HG02610 (cell line): Measurements from ENCODE around the gene VWA5B1.

Experiments used
- ATAC-seq: cut with Tn5 transposase; IDR thresholded peaks from one replicate; pipeline ENCODE4 v1.9.1; 2021; ENCODE audit warnings: mild to moderate bottlenecking, moderate library complexity; ENCODE audit not compliant: unreplicated experiment

Gene VWA5B1

GRCh38 chr1:20359451-20360330 lies 69.0 kb downstream of the VWA5B1 start:
- no peak for ATAC-seq

DNA sequence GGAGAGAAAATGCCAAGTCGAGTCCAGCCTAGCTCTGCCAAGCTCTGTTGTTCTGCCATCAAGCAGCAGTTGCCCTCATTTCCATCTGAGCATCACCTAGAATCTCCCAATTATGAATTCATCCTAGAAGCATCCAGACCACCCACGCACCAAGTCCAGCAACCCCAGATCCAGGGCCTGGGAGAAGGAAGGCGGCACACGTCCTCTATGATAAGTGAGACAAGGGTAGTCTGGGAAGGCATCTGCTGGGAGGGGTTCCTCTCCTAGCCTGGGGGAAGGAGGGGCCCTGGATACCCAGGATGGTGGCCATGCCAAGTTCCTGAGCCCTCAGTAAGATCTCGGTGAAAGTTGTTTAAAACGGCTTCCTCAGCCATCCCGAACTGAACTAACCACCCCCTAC lies 70.7 kb downstream of the VWA5B1 start:
- ATAC-seq, result no peak

GRCh38 chr1:20361805-20362381 lies 71.2 kb downstream of the VWA5B1 start:
- no peak for ATAC-seq

DNA sequence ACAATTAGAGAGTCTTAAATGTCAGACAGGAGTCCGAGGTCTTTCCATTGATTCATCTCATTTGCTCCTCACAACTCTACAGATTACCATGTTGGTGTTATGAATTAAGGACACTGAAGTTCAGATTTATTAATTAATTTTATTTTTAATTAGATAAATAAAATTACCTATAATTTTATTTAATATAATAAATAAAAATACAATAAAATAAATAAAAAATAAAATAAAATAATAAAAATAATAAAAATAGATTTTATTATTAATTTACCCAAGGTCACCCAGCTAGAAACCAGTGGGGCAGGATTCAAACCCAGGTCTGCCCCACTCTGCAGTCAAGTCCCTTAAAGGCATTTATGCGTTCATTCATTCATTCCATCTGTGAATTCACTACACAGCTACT lies 72.2 kb downstream of the VWA5B1 start:
- ATAC-seq, result no peak

DNA sequence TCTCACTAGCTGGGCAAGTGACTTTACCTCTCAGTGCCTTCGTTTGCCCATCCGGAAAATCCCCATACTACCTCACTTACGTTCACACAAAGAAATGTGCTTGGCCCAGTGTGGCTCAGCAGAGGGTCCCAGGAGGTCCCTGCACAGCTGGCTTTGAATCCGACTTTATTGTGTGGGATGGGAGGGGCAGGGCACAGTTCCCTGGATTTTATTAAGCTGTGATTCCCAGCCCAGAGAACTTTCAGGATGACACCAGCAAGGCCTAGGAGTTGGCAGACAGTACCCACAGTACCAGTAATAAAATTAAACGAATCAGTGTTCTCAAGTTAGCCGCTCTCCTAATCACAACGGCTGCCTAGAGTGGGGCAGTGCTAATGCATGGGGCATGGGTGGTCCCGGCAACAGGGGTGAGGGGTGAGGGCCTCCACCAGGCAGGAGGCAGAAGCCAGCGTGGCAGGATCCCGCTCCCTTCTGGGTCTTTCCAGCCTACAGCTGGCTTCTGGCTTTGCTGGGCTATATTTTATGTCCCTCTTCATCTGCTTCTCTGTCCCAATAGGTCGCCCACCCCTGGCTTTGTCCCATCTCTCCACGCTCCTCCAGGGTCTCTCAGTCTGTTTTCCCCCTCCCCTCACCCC lies 74.9 kb downstream of the VWA5B1 start:
- ATAC-seq, result no peak

DNA sequence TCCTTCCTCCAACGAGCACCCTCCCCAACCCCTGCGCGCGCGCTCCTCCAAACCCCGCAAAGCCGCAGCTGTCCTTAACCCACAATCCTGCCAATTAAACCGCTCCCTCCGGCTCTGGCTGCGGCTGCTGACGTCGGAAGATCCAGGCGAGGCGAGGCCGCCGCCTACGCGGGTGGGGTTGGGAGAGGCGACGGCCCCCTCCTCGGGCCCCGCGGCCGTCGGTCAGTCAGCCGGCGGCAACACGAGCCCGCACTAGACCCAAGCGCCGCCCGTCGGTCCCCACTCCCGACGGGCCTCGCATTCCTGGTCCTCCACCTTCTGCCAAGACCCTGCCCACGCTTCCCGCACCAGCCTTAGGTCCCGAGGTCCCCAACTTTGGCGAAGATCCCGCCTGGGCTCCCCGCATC lies 75.4 kb downstream of the VWA5B1 start:
- no peak for ATAC-seq

- ATAC-seq, result no peak
These were observed 75.9 kb downstream of the VWA5B1 start for GRCh38 chr1:20366463-20367115.

DNA sequence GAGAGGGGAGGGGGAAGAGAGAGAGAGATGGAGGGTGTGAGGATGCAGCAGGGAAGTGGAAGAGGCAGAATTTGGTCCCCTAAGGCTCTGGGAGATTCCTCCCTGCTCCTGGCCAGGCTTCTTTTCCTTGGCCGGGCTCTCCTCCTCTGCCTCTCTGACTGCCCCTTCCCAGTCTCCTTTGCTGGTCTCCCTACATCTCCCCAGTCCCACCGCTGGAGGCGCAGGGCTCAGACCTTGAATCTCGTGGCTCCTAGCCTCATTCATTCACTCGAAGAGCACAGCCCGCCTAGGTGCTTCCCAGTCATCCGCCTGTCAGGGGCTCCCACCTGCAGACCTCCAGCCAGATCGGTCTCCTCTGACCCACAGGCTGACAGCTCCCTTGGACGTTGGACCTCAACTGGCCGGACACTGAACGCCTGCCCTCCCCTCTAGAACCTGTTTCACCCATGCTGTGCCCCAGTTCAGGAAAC lies 76.5 kb downstream of the VWA5B1 start:
- ATAC-seq, result no peak

- ATAC-seq, result no peak
These were observed 77.0 kb downstream of the VWA5B1 start for GRCh38 chr1:20367626-20368025.

GRCh38 chr1:20368866-20369470 lies 78.3 kb downstream of the VWA5B1 start:
- ATAC-seq, result no peak

GRCh38 chr1:20370698-20371097 lies 80.0 kb downstream of the VWA5B1 start:
- ATAC-seq, result no peak

DNA sequence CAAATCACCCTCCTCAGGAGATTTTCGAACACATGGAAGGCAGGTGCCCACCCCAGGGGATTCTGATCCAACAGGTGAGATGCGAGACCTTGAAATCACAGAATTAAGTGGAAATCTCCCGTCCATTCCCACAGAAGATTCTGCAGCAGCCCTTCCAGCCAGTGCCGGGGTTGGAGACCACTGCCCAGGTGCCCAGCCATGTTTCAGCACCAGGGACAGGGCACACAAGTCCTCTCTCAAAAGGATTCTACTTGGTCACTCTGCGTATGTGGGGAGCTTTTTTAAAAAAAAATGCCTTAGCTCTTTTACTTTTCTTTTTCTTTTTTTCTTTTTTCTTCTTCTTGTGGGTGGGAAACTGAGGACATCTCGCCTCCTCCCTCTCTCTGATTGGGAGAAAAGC lies 80.7 kb downstream of the VWA5B1 start:
- no peak for ATAC-seq

GRCh38 chr1:20371883-20372282 lies 81.2 kb downstream of the VWA5B1 start:
- ATAC-seq, result no peak

DNA sequence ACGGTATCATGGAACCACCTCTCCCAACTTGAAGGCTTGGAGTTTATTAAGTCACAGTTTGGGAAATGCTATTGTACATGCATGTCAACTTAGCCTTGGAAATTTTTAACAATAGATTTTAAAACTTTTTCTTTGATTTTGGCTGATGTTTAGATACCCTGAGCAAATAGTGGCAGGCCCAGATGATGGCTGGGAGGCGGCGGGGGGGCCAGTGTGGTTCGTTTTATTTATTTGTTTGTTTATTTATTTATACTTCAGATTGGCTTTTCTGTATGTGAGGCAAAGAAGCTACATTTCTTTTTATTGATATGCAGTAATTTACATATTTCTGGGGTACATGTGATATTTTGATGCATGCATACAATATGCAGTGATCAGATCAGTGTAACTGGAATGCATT lies 82.0 kb downstream of the VWA5B1 start:
- no peak for ATAC-seq

GRCh38 chr1:20373286-20373685 lies 82.6 kb downstream of the VWA5B1 start:
- no peak for ATAC-seq

GRCh38 chr1:20373764-20374163 lies 83.1 kb downstream of the VWA5B1 start:
- no peak for ATAC-seq

DNA sequence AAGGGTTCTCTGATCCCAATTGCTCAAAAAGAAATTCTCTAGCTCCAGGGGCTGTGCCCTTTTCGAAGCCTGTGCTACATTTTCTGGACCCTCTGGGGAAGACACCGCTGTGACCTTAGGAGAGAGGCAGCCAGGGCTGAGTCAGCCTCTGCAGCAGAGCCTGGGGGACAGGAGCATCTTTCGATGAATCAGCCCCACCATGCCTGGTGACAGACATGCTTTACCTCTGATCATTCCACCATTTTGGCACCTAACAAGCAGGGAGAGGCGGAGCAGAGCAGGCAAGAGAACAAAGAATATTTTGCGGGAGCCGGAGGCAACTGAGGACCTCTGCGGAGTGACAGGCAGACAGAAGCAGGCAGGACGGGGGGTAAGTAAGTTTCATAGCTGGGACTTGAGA lies 84.9 kb downstream of the VWA5B1 start:
- no peak for ATAC-seq

DNA sequence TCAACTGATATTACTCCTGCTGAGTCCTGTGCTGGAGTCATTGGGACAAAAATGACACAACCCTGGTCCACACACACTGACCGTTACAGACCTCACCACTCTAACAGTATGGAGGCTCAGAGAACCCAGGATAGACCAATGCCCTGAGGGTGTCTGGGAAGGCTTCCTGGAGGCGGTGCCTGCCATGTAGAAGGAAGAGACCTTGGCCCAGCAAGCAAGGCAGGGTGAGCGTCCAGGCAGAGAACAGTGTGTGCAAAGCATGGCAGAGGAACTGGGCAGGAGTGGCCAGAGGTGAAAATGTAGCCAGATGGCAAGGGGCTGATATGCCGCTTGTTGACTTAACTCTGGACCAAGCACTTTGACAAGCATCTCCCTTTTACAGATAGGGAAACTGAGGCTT lies 85.5 kb downstream of the VWA5B1 start:
- no peak for ATAC-seq

- no peak for ATAC-seq
These were observed 86.3 kb downstream of the VWA5B1 start for GRCh38 chr1:20376880-20377494.

DNA sequence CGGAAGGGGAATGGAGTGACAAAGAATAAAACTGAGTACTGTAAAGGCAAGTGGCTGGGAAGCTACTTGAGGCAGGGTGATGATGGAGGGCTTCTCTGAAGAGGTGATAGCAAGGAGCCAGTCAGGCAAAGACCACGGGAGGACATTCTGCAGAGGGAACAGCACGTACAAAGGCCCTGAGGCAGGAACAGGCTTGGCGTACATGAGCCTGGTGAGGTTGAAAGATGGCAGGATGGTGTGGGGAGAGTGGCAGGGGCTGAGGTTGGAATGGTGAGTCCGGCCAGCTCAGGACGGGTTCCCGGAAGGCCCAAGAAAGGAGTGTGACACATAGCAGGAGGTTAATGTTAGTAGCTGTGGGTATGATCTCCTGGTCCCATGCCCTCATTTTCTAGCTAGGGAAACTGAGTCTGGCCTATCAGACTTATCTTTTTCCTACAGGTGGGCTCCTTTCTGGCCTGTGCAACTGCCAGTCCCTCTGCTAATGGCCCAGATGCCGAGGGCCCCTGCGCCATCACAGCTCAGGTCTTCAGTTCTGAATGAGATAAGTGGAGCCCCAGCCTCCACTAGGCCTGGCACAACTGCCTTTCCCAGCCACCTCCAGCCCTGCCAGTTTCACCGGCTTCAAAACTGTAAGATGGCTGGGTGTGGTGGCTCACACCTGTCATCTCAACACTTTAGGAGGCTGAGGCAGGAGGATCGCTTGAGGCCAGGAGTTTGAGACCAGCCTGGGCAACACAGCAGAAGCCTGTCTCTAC lies 87.0 kb downstream of the VWA5B1 start:
- no peak for ATAC-seq
